ENCODE results near the gene CLCNKA.

DNA sequence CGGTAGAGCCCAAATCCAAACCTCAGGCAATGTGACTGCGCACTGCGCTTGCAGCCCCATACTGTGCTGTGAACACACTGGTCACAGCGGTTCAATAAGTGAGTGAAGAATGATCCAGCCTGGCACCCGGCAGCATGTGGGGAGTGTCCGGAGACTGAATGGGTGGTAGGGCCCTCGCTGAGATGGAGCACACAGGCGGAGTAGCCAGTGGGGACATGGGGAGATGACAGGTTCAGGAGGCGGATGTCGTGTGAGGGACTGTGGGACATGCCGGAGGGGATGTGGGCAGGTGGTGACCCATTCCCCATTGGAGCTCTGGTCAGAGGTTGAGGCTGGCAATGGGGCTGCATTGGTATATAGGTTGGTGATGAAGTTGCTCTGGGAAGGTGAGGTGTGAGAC is 12.2 kb upstream of the CLCNKA start:
- no peak for TF ChIP-seq CTCF (conservative IDR thresholded peaks at IDR 0.05)
- TF ChIP-seq EZH2 (IDR thresholded peaks at IDR 0.05; ENCODE audit: low read depth): no peak
